Smooth muscle cell (in vitro differentiated cells): Measurements from ENCODE around the gene TMEM219. TPM values are rescaled to one million over a fixed set of nuclear protein-coding genes. Genes with fewer than 3 reads are reported as not detected.
"Not testable (repeated sequence)": the region's sequence is repeated elsewhere in the genome, so short reads cannot be mapped to it uniquely, and the experiment has no call there.

Source experiments
- DNase-seq: peaks from one replicate; lab custom pipeline; 2025; ENCODE audit not compliant: unreplicated experiment; lab: John Stamatoyannopoulos, UW
- H2AFZ ChIP-seq: fragments of 200-600 bp; sonication (generic); 2 replicates; pipeline ENCODE4 v1.6.0; 2016; ENCODE audit warnings: antibody characterized with exemption, low read depth, mild to moderate bottlenecking
- H3F3A ChIP-seq: fragments of 200-600 bp; sonication (generic); 2 replicates; pipeline ENCODE4 v1.6.0; 2017; ENCODE audit warnings: antibody characterized with exemption, low read depth
- H3K27ac ChIP-seq: fragments of 200-600 bp; sonication (generic); 2 replicates; pipeline ENCODE4 v1.5.1; 2016; ENCODE audit warnings: low read depth, mild to moderate bottlenecking
- H3K27me3 ChIP-seq: fragments of 200-600 bp; sonication (generic); 2 replicates; pipeline ENCODE4 v1.6.1; 2016; ENCODE audit warnings: low read depth, mild to moderate bottlenecking
- H3K36me3 ChIP-seq: fragments of 200-600 bp; sonication (generic); 2 replicates; pipeline ENCODE4 v1.5.1; 2016; ENCODE audit warnings: low read depth
- H3K4me1 ChIP-seq: fragments of 200-600 bp; sonication (generic); 2 replicates; pipeline ENCODE4 v1.5.1; 2016; ENCODE audit warnings: low read depth
- H3K4me2 ChIP-seq: fragments of 200-600 bp; sonication (generic); 2 replicates; pipeline ENCODE4 v1.6.0; 2016; ENCODE audit warnings: mild to moderate bottlenecking
- H3K4me3 ChIP-seq: fragments of 200-600 bp; sonication (generic); 2 replicates; pipeline ENCODE4 v1.5.1; 2016; ENCODE audit warnings: mild to moderate bottlenecking
- H3K79me2 ChIP-seq: fragments of 200-600 bp; sonication (generic); 2 replicates; pipeline ENCODE4 v1.6.0; 2016; ENCODE audit warnings: low read depth, mild to moderate bottlenecking
- H3K9ac ChIP-seq: fragments of 200-600 bp; sonication (generic); 2 replicates; pipeline ENCODE4 v1.6.0; 2016; ENCODE audit warnings: low read depth
- H3K9me3 ChIP-seq: fragments of 200-600 bp; sonication (generic); replicated peaks from 2 replicates; pipeline ENCODE4 v1.5.1; 2016; ENCODE audit warnings: low read depth
- H4K20me1 ChIP-seq: fragments of 200-600 bp; sonication (generic); 2 replicates; pipeline ENCODE4 v1.6.0; 2016; ENCODE audit warnings: low read depth
- CTCF ChIP-seq: fragments of 200-600 bp; sonication (generic); IDR thresholded peaks from 2 replicates; pipeline ENCODE4 v1.5.1; 2017; ENCODE audit warnings: borderline replicate concordance, mild to moderate bottlenecking, antibody characterized with exemption; ENCODE audit not compliant: insufficient read depth, poor library complexity, severe bottlenecking
- WGBS: methylation state at CpG from one replicate; pipeline ENCODE4 v1.1.7; 2016; ENCODE audit warnings: low lambda C conversion rate; 5-methylcytosine and 5-hydroxymethylcytosine counted together
- polyA plus RNA-seq: library from polyadenylated mRNA; unstranded; fragments of >200 nt; fragmentation: Nextera tagmentation; extraction: Ambion mirVana; gene quantifications from 2 replicates; pipeline ENCODE4 v1.2.1, GENCODE V29; 2016
- total RNA-seq: library from RNA; depleted of rRNA; stranded (reverse); fragments of >200 nt; gene quantifications from 2 replicates; pipeline ENCODE4 v1.2.3, GENCODE V29; 2014

The TMEM219 gene
- total and polyA plus RNA-seq, 2 experiments from 2014 or later: 99.2 to 186 TPM

GRCh38 chr16:30016555-30017276, 54.8 kb downstream of the TMEM219 start:
- no peak for DNase-seq
- H3K9me3 ChIP-seq: no peaks in the 10 kb centered on the region
- no peaks in the 10 kb centered on the region for H3F3A ChIP-seq
- peaks cover under 1% of the 10 kb centered on the region for H3K4me1 ChIP-seq
- H3K4me3 ChIP-seq: no peak overlapping the region
- H2AFZ ChIP-seq: no peak overlapping the region
- H3K27ac ChIP-seq: no peak overlapping the region
- 90% methylated on average over 8 of the region's 8 CpGs for WGBS
- no peak for TF ChIP-seq CTCF
- peaks cover 6% of the 10 kb centered on the region for H3K27me3 ChIP-seq
- no peak overlapping the region for H3K4me2 ChIP-seq
- H4K20me1 ChIP-seq: no peaks in the 10 kb centered on the region
- H3K9ac ChIP-seq: no peak overlapping the region
- H3K36me3 ChIP-seq: no peaks in the 10 kb centered on the region
- no peaks in the 10 kb centered on the region for H3K79me2 ChIP-seq

GRCh38 chr16:30017277-30017656, 55.4 kb downstream of the TMEM219 start:
- H3K27ac ChIP-seq: no peak overlapping the region
- no peaks in the 10 kb centered on the region for H3K4me1 ChIP-seq
- no peak overlapping the region for H3K4me2 ChIP-seq
- 98% methylated on average over 2 of the region's 2 CpGs for WGBS
- TF ChIP-seq CTCF: no peak
- H3K9me3 ChIP-seq: no peaks in the 10 kb centered on the region
- H3K27me3 ChIP-seq: peaks cover under 1% of the 10 kb centered on the region
- H3K36me3 ChIP-seq: no peaks in the 10 kb centered on the region
- no peak overlapping the region for H3K4me3 ChIP-seq
- no peak overlapping the region for H3K9ac ChIP-seq
- no peak for DNase-seq
- H2AFZ ChIP-seq: no peak overlapping the region
- H3F3A ChIP-seq: no peaks in the 10 kb centered on the region
- H4K20me1 ChIP-seq: no peaks in the 10 kb centered on the region
- no peaks in the 10 kb centered on the region for H3K79me2 ChIP-seq

GRCh38 chr16:30017937-30018336, 56.1 kb downstream of the TMEM219 start:
- H3F3A ChIP-seq, H3K36me3 ChIP-seq, DNase-seq, H3K27ac ChIP-seq, H3K9me3 ChIP-seq, H3K4me3 ChIP-seq, H2AFZ ChIP-seq, H3K4me2 ChIP-seq, H3K79me2 ChIP-seq, H3K9ac ChIP-seq, H4K20me1 ChIP-seq, H3K4me1 ChIP-seq, H3K27me3 ChIP-seq: not testable (repeated sequence)
- WGBS: 90% methylated on average over 4 of the region's 4 CpGs

- TF ChIP-seq CTCF: no peak
- 60% methylated on average over 4 of the region's 4 CpGs for WGBS
- Histone ChIP-seq H3K27ac (no peak overlapping the region), H3K9ac (no peak overlapping the region), H3K27me3 (no peaks in the 10 kb centered on the region), H4K20me1 (no peaks in the 10 kb centered on the region), H3K36me3 (no peaks in the 10 kb centered on the region), H3K4me2 (no peak overlapping the region), H3F3A (no peaks in the 10 kb centered on the region), H3K9me3 (no peaks in the 10 kb centered on the region), H3K4me1 (no peaks in the 10 kb centered on the region), H2AFZ (no peak overlapping the region), H3K79me2 (no peaks in the 10 kb centered on the region), H3K4me3 (no peak overlapping the region)
- DNase-seq: no peak
These were observed 56.9 kb downstream of the TMEM219 start for GRCh38 chr16:30018731-30019158.

Other genes starting within 250 kb of the TMEM219 start
- not detected in 2 replicates for gene C16orf54, start 216.1 kb upstream of the TMEM219 start, total RNA-seq
- gene C16orf54, start 216.1 kb upstream of the TMEM219 start, polyA plus RNA-seq: not detected in 2 replicates
- gene ZG16, start 183.8 kb upstream of the TMEM219 start, total RNA-seq: not detected in 2 replicates
- not detected in 2 replicates for gene ZG16, start 183.8 kb upstream of the TMEM219 start, polyA plus RNA-seq
- gene KIF22, start 171.3 kb upstream of the TMEM219 start, total RNA-seq: 16.0 and 19.8 TPM in 2 replicates
- gene KIF22, start 171.3 kb upstream of the TMEM219 start, polyA plus RNA-seq: 33.5 and 35.7 TPM in 2 replicates
- gene MAZ, start 155.6 kb upstream of the TMEM219 start, total RNA-seq: 77.2 and 104 TPM in 2 replicates
- 215 and 229 TPM in 2 replicates for gene MAZ, start 155.6 kb upstream of the TMEM219 start, polyA plus RNA-seq
- 12.2 and 25.9 TPM in 2 replicates for gene PRRT2, start 149.9 kb upstream of the TMEM219 start, total RNA-seq
- gene PRRT2, start 149.9 kb upstream of the TMEM219 start, polyA plus RNA-seq: 12.2 and 20.1 TPM in 2 replicates
- gene PAGR1, start 145.9 kb upstream of the TMEM219 start, total RNA-seq: 15.6 and 21.1 TPM in 2 replicates
- 34.5 and 44.8 TPM in 2 replicates for gene PAGR1, start 145.9 kb upstream of the TMEM219 start, polyA plus RNA-seq
- gene MVP, start 141.6 kb upstream of the TMEM219 start, total RNA-seq: 47.5 and 57.4 TPM in 2 replicates
- gene MVP, start 141.6 kb upstream of the TMEM219 start, polyA plus RNA-seq: 110 and 123 TPM in 2 replicates
- 61.4 and 63.2 TPM in 2 replicates for gene CDIPT, start 98.9 kb upstream of the TMEM219 start, total RNA-seq
- 90.7 and 118 TPM in 2 replicates for gene CDIPT, start 98.9 kb upstream of the TMEM219 start, polyA plus RNA-seq
- gene SEZ6L2, start 62.5 kb upstream of the TMEM219 start, total RNA-seq: 23.8 and 178 TPM in 2 replicates
- gene SEZ6L2, start 62.5 kb upstream of the TMEM219 start, polyA plus RNA-seq: 37.5 and 46.1 TPM in 2 replicates
- 4.1 and 7.1 TPM in 2 replicates for gene ASPHD1, start 61.6 kb upstream of the TMEM219 start, total RNA-seq
- gene ASPHD1, start 61.6 kb upstream of the TMEM219 start, polyA plus RNA-seq: 26.1 and 28.8 TPM in 2 replicates
- gene KCTD13, start 35.9 kb upstream of the TMEM219 start, total RNA-seq: 8.0 and 16.3 TPM in 2 replicates
- 23.6 and 30.5 TPM in 2 replicates for gene KCTD13, start 35.9 kb upstream of the TMEM219 start, polyA plus RNA-seq
- 26.2 and 26.8 TPM in 2 replicates for gene TAOK2, start 11.8 kb downstream of the TMEM219 start, total RNA-seq
- 26.0 TPM in 2 replicates for gene TAOK2, start 11.8 kb downstream of the TMEM219 start, polyA plus RNA-seq
- 11.3 and 17.0 TPM in 2 replicates for gene HIRIP3, start 33.5 kb downstream of the TMEM219 start, total RNA-seq
- gene HIRIP3, start 33.5 kb downstream of the TMEM219 start, polyA plus RNA-seq: 13.2 and 13.9 TPM in 2 replicates
- gene INO80E, start 34.2 kb downstream of the TMEM219 start, total RNA-seq: 92.2 and 181 TPM in 2 replicates
- 17.7 and 19.3 TPM in 2 replicates for gene INO80E, start 34.2 kb downstream of the TMEM219 start, polyA plus RNA-seq
- 0.09 TPM in 1 of 2 replicates, not detected in the other for gene DOC2A, start 48.9 kb downstream of the TMEM219 start, total RNA-seq
- not detected in 2 replicates for gene DOC2A, start 48.9 kb downstream of the TMEM219 start, polyA plus RNA-seq
- not detected in 2 replicates for gene C16orf92, start 61.1 kb downstream of the TMEM219 start, total RNA-seq
- not detected in 2 replicates for gene C16orf92, start 61.1 kb downstream of the TMEM219 start, polyA plus RNA-seq
- 0.45 TPM in 1 of 2 replicates, not detected in the other for gene TLCD3B, start 69.2 kb downstream of the TMEM219 start, total RNA-seq
- 0.48 and 1.3 TPM in 2 replicates for gene TLCD3B, start 69.2 kb downstream of the TMEM219 start, polyA plus RNA-seq
- gene ALDOA, start 103.7 kb downstream of the TMEM219 start, total RNA-seq: 1,112 and 1,146 TPM in 2 replicates
- 2,844 and 2,856 TPM in 2 replicates for gene ALDOA, start 103.7 kb downstream of the TMEM219 start, polyA plus RNA-seq
- 90.2 and 111 TPM in 2 replicates for gene PPP4C, start 113.9 kb downstream of the TMEM219 start, total RNA-seq
- gene PPP4C, start 113.9 kb downstream of the TMEM219 start, polyA plus RNA-seq: 208 and 224 TPM in 2 replicates
- 0.13 and 2.0 TPM in 2 replicates for gene TBX6, start 129.8 kb downstream of the TMEM219 start, total RNA-seq
- gene TBX6, start 129.8 kb downstream of the TMEM219 start, polyA plus RNA-seq: 0.50 and 1.6 TPM in 2 replicates
- 32.3 and 37.5 TPM in 2 replicates for gene YPEL3, start 134.1 kb downstream of the TMEM219 start, total RNA-seq
- 65.9 and 81.1 TPM in 2 replicates for gene YPEL3, start 134.1 kb downstream of the TMEM219 start, polyA plus RNA-seq
- 0.85 TPM in 1 of 2 replicates, not detected in the other for gene GDPD3, start 151.5 kb downstream of the TMEM219 start, total RNA-seq
- 13.4 and 17.1 TPM in 2 replicates for gene GDPD3, start 151.5 kb downstream of the TMEM219 start, polyA plus RNA-seq
- gene MAPK3, start 161.1 kb downstream of the TMEM219 start, total RNA-seq: 34.4 and 60.3 TPM in 2 replicates
- gene MAPK3, start 161.1 kb downstream of the TMEM219 start, polyA plus RNA-seq: 20.3 and 22.3 TPM in 2 replicates
- 4.3 and 5.1 TPM in 2 replicates for gene CORO1A, start 221.5 kb downstream of the TMEM219 start, total RNA-seq
- 5.6 and 6.3 TPM in 2 replicates for gene CORO1A, start 221.5 kb downstream of the TMEM219 start, polyA plus RNA-seq
- gene BOLA2B, start 231.6 kb downstream of the TMEM219 start, total RNA-seq: 229 and 338 TPM in 2 replicates
- 148 and 163 TPM in 2 replicates for gene BOLA2B, start 231.6 kb downstream of the TMEM219 start, polyA plus RNA-seq
- gene SLX1A, start 231.8 kb downstream of the TMEM219 start, total RNA-seq: 3.7 and 55.1 TPM in 2 replicates
- gene SLX1A, start 231.8 kb downstream of the TMEM219 start, polyA plus RNA-seq: 90.0 and 95.5 TPM in 2 replicates
- gene SULT1A3, start 237.2 kb downstream of the TMEM219 start, total RNA-seq: 3.7 and 5.8 TPM in 2 replicates
- 8.2 and 16.3 TPM in 2 replicates for gene SULT1A3, start 237.2 kb downstream of the TMEM219 start, polyA plus RNA-seq